Stomach (tissue), 4 donors: ENCODE measurements around the gene CGAS.

Experiments used
- POLR2A ChIP-seq, 4 donors: fragments of 450-650 bp; IDR thresholded peaks; one replicate each; pipeline ENCODE4 v1.6.1; 2016; ENCODE audit warnings: antibody characterized with exemption in 4 of 4, control low read depth in 2 of 4, mild to moderate bottlenecking in 1 of 4, moderate library complexity in 1 of 4
- TF ChIP-seq, protein P1 (sequence below), 7 experiments: fragments of 450-650 bp in 4 of 7; fragments of 200-600 bp in 3 of 7; sonication (generic) in 3 of 7; IDR thresholded peaks; one replicate each; pipeline ENCODE4 v1.5.1; 2016 to 2019; ENCODE audit warnings: antibody characterized with exemption in 7 of 7, control low read depth in 2 of 7, mild to moderate bottlenecking in 1 of 7

DNA sequence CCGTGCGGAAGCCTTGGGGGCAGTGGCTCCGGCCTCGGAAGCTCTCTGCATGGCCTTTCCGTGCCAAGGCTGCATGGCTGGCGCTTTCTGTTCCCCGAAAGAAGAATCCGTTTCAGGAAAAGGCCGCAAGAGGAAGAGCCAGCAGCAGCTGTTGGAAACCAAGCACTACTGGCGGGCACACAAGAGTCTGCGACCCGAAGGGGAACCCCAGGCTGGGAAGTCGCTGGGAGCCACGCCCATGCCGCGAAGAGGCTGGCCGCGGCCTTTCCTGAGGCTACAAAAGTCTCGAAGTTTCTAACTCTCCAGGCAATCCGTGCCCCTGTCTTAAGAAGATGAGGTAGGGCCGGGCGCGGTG lies at the start of gene CGAS:
- TF ChIP-seq, protein P1, sequence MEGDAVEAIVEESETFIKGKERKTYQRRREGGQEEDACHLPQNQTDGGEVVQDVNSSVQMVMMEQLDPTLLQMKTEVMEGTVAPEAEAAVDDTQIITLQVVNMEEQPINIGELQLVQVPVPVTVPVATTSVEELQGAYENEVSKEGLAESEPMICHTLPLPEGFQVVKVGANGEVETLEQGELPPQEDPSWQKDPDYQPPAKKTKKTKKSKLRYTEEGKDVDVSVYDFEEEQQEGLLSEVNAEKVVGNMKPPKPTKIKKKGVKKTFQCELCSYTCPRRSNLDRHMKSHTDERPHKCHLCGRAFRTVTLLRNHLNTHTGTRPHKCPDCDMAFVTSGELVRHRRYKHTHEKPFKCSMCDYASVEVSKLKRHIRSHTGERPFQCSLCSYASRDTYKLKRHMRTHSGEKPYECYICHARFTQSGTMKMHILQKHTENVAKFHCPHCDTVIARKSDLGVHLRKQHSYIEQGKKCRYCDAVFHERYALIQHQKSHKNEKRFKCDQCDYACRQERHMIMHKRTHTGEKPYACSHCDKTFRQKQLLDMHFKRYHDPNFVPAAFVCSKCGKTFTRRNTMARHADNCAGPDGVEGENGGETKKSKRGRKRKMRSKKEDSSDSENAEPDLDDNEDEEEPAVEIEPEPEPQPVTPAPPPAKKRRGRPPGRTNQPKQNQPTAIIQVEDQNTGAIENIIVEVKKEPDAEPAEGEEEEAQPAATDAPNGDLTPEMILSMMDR (IDR thresholded peaks at IDR 0.05), result no peak
- TF ChIP-seq POLR2A (IDR thresholded peaks at IDR 0.05), result no peak
